ENCODE measurements around the gene TMEM255B.
"Not testable (repeated sequence)": the region's sequence is repeated elsewhere in the genome, so short reads cannot be mapped to it uniquely, and the experiment has no call there.

TMEM255B gene

DNA sequence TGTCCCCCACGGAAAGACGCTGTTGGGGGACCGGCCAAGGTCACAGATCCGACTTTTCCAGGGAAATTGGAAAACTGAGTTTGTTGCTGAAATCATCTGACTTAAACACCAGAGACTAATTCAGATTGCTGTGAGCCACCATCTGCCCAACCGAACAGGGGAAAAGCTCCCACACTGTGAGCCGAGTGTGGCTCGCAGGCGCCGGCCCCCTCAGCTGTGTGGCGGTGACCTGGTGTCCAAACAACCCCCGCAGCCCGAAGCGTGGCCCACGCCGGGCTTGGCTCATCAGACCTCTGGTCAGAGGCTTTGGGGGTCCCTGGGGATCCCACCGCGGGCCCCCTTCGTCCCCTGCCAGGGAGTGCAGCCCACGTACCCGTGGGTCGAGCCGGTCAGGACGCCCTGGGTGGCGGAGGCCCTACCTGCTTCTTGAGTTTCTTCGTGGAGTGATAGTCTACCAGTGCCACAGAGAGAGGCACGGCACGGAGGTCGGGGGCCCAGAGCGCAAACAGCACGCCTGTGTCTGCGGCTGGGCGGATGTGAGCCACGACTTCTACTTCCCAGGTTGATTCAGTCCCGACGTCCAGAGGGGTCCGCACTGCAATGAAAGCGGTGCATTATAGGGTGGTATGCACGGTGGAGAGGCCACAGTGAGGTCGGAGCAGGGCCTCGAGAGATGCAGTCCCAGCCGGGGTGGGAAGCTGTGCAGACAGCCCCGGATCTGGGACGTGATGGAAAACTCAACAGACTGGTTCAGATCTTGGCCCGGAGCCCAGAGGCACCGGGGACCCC lies 64.1 kb downstream of the TMEM255B start:
- H3K36me3 Mint-ChIP-seq (ENCODE audit: low read depth): peaks cover 8% of the 10 kb centered on the region
- no peaks in the 10 kb centered on the region for H3K9me3 Mint-ChIP-seq
- H3K4me1 Mint-ChIP-seq (ENCODE audit: low read depth): no peaks in the 10 kb centered on the region
- no peak overlapping the region for H3K4me3 Mint-ChIP-seq
- H3K27ac Mint-ChIP-seq: no peak overlapping the region
- H3K27me3 Mint-ChIP-seq: no peaks in the 10 kb centered on the region

DNA sequence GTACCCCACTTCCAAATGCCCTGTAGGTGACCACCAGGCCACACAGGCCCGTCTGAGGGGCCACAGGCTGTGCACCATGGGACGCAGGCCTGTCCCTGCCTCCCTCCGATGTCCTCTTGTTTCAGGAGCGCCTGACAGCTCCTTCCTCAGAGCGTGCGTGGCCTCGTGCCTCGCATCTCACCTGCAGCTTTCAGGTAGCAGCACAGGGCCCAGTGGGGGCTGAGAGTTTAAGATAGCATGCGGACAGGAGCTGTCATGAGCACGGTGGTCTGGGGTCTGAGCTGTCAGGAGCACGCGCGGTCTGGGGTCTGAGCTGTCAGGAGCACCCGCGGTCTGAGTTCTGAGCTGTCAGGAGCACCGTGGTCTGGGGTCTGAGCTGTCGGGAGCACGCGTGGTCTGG lies 64.7 kb downstream of the TMEM255B start:
- H3K9me3 Mint-ChIP-seq: no peaks in the 10 kb centered on the region
- H3K36me3 Mint-ChIP-seq (ENCODE audit: low read depth): peaks cover 8% of the 10 kb centered on the region
- H3K27ac Mint-ChIP-seq: no peak overlapping the region
- no peaks in the 10 kb centered on the region for H3K27me3 Mint-ChIP-seq
- no peak overlapping the region for H3K4me3 Mint-ChIP-seq
- no peaks in the 10 kb centered on the region for H3K4me1 Mint-ChIP-seq (ENCODE audit: low read depth)

DNA sequence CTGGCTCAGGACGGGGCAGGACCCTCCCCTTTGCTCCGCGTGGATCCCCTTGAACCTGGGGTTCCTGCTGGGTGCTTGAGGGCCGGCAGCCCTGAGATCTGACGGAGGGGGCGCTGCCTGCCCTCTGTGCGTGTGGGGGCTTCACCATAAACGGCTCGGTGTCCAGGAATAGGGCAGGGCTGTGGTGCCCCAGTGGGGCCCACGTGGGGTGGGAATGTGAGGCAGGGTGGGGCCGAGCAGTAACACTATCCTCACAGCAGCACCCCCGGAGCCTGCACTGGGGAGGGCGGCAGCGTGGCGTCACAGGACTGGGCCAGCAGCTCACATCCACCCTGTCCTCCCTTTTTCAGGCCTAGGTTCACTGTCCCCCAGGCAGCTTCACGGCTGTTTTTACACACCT lies 66.8 kb downstream of the TMEM255B start:
- no peaks in the 10 kb centered on the region for H3K27me3 Mint-ChIP-seq
- H3K4me3 Mint-ChIP-seq: no peak overlapping the region
- no peak overlapping the region for H3K27ac Mint-ChIP-seq
- H3K9me3 Mint-ChIP-seq: no peaks in the 10 kb centered on the region
- peaks cover 8% of the 10 kb centered on the region for H3K36me3 Mint-ChIP-seq (ENCODE audit: low read depth)
- H3K4me1 Mint-ChIP-seq (ENCODE audit: low read depth): no peaks in the 10 kb centered on the region

DNA sequence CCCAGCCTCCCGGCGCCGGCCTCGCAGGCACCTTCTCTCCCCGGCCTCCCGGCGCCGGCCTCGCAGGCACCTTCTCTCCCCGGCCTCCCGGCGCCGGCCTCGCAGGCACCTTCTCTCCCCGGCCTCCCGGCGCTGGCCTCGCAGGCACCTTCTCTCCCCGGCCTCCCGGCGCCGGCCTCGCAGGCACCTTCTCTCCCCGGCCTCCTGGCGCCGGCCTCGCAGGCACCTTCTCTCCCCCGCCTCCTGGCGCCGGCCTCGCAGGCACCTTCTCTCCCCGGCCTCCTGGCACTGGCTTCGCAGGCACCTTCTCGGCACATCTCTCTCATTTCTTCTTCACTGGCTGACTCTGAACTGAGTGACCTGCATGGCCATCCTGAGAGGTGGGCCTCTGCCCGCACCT lies 67.4 kb downstream of the TMEM255B start:
- not testable (repeated sequence) for H3K9me3 Mint-ChIP-seq; H3K27ac Mint-ChIP-seq; H3K4me1 Mint-ChIP-seq (ENCODE audit: low read depth); H3K4me3 Mint-ChIP-seq; H3K36me3 Mint-ChIP-seq (ENCODE audit: low read depth); H3K27me3 Mint-ChIP-seq

DNA sequence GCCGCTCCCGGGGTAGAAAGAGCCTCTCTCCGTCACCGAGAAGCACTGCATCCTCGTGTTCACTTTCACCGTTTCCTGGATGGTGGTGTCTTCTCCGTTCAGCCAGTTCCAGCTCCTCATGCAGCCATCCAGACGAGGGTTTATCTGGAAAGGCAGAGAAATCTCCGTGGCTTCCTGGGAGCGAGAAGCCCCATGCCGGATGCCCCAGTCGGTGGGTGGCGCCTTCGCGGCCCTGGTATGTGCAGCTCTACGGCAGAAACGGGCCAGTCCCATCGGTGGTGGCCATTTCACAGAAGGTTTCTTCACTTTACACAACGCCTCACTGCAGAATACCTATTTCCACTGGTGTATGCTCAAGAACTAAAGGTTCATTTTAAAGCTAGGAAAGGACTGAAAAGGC lies 68.0 kb downstream of the TMEM255B start:
- Mint-ChIP-seq H3K4me3 (no peak overlapping the region), H3K4me1 (ENCODE audit: low read depth) (no peaks in the 10 kb centered on the region), H3K27ac (no peak overlapping the region), H3K27me3 (no peaks in the 10 kb centered on the region), H3K9me3 (no peaks in the 10 kb centered on the region), H3K36me3 (ENCODE audit: low read depth) (peaks cover 8% of the 10 kb centered on the region)

DNA sequence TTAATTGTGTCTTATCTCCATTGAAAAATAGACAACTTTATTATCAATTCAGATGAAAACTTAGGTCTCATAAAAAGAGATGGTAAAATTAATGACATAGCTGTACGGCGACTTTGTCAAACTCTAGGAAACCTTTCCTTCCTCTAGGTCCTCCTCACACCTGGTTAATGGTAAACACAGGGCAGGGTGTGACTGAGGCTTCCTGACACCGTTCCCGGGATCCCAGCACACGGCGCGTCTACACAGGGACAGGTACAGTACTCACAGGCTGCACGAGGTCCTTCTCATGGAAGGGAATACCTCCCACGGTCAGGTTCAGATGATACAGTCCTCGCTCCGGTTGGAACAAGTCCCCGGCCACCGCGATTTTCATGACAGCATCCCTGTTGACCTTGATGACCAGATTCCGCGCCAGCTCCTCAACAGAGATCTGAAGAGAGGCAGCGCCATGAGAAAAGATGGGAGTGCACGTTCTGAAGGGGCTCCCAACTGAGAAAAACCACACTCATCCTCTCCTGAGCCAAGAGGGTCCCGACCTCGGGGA lies 69.3 kb downstream of the TMEM255B start:
- Mint-ChIP-seq H3K27ac (no peak overlapping the region), H3K4me3 (no peak overlapping the region), H3K27me3 (no peaks in the 10 kb centered on the region), H3K4me1 (ENCODE audit: low read depth) (no peaks in the 10 kb centered on the region), H3K9me3 (no peaks in the 10 kb centered on the region), H3K36me3 (ENCODE audit: low read depth) (peaks cover 8% of the 10 kb centered on the region)

DNA sequence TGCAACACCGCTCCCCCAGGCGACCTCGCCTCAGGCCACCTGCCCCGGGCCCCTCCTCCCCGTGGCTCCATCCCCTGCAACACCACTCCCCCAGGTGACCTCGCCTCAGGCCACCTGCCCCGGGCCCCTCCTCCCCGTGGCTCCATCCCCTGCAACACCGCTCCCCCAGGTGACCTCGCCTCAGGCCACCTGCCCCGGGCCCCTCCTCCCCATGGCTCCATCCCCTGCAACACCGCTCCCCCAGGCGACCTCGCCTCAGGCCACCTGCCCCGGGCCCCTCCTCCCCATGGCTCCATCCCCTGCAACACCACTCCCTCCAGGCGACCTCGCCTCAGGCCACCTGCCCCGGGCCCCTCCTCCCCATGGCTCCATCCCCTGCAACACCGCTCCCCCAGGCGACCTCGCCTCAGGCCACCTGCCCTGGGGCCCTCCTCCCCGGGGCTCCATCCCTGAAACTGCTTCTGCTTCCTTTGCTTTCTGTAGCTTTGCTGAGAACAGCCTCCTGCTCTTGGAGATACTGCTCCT lies 71.5 kb downstream of the TMEM255B start:
- not testable (repeated sequence) for H3K4me3 Mint-ChIP-seq; H3K9me3 Mint-ChIP-seq; H3K27ac Mint-ChIP-seq; H3K4me1 Mint-ChIP-seq (ENCODE audit: low read depth); H3K36me3 Mint-ChIP-seq (ENCODE audit: low read depth); H3K27me3 Mint-ChIP-seq

DNA sequence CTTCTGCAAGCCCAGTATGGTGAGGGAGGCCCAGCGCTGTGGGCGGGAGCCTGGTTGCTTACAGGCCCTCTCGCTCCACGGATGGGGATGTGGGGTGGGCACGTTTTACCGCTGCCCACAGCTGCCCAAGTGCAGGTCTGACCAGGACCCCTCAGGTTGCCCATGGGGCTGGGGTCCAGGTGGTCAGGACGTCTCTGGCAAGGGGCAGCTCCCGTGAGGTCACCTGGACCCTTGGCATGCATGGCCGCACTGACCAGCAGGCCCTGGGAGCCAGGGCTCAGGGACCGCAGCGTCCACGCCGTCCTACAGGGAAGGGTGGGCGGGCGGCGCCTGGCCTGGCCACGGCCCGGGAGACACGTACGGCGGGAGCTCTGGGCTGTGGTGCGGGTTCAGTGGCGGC lies 72.0 kb downstream of the TMEM255B start:
- Mint-ChIP-seq H3K36me3 (ENCODE audit: low read depth) (peaks cover 8% of the 10 kb centered on the region), H3K4me1 (ENCODE audit: low read depth) (no peaks in the 10 kb centered on the region), H3K27me3 (no peaks in the 10 kb centered on the region)

DNA sequence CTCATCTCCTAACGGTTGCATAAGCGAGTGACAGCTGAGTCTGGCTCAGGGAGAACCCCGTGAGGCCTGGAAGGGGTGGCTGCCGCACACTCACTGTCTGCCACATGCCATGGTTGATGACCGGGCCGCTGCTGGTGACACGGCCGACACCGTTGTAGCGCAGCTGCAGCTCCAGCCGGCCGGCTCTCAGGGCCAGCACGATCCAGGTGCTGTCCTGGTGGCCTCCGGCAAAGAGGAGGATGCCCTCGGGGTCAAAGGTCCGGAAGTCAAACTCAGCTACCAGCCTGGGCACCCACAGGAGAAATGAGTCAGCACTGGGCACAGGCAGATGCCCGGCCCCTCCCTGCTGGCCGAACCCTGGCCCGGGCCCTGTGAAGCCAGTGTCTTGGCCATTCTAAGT lies 73.2 kb downstream of the TMEM255B start:
- Mint-ChIP-seq H3K27me3 (no peaks in the 10 kb centered on the region), H3K36me3 (ENCODE audit: low read depth) (peaks cover 6% of the 10 kb centered on the region), H3K9me3 (no peaks in the 10 kb centered on the region), H3K27ac (no peak overlapping the region), H3K4me1 (ENCODE audit: low read depth) (no peaks in the 10 kb centered on the region), H3K4me3 (no peak overlapping the region)

More for the DNA sequence above, 72.0 kb downstream of the TMEM255B start:
- Mint-ChIP-seq H3K4me3 (no peak overlapping the region), H3K9me3 (no peaks in the 10 kb centered on the region), H3K27ac (no peak overlapping the region)

DNA sequence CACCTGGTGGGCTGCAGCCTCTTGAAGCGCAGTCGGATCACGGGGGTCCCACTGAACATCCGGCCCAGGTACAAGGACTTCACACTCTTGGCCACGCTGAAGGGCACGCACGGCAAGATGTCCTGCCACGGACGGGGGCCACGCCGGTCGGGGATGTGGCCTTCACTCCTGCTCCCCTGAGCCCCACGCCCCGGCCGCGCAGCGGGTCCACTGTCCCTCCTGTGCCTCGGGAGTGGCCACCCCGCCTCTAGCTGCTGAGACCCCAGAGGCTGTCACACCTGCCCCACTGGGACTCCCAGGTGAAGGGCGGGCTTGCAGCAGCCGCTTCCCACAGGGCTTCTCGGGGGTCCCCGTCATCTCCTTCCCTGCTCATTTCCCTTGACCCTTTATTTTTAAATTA lies 73.6 kb downstream of the TMEM255B start:
- Mint-ChIP-seq H3K4me3 (no peak overlapping the region), H3K27me3 (no peaks in the 10 kb centered on the region), H3K9me3 (no peaks in the 10 kb centered on the region), H3K4me1 (ENCODE audit: low read depth) (no peaks in the 10 kb centered on the region), H3K36me3 (ENCODE audit: low read depth) (peaks cover 2% of the 10 kb centered on the region), H3K27ac (no peak overlapping the region)

DNA sequence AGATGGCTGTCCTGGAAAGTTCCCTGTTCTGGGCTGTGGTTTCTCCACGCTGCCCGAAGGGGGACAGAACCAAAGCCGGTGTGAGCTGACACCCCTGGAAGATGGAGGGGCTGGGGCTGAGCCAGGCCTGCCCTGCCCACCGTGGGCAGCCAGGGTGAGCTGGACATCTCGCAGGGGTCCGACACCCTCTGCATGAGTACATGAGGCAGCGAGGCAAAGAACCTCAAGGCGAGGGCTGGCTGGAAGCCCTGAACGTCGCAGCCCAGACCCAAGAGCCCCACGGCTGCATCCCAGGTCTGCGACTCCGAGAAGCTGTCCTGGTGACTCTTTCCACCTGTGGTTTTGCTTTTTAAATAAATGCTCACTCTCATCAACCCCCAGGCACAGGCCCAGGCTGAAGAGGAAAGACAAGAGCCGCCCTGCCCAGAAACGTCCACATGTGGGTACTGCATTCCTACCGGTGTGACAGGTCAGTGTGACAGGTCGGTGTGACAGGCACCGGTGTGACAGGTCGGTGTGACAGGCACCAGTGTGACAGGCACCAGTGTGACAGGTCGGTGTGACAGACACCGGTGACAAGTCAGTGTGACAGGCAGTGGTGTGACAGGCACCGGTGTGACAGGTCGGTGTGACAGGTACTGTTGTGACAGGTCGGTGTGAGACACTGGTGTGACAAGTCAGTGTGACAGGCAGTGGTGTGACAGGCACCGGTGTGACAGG lies 74.2 kb downstream of the TMEM255B start:
- H3K4me1 Mint-ChIP-seq (ENCODE audit: low read depth): no peaks in the 10 kb centered on the region
- no peak overlapping the region for H3K4me3 Mint-ChIP-seq
- no peaks in the 10 kb centered on the region for H3K36me3 Mint-ChIP-seq (ENCODE audit: low read depth)
- no peak overlapping the region for H3K27ac Mint-ChIP-seq
- no peaks in the 10 kb centered on the region for H3K27me3 Mint-ChIP-seq
- H3K9me3 Mint-ChIP-seq: no peaks in the 10 kb centered on the region

DNA sequence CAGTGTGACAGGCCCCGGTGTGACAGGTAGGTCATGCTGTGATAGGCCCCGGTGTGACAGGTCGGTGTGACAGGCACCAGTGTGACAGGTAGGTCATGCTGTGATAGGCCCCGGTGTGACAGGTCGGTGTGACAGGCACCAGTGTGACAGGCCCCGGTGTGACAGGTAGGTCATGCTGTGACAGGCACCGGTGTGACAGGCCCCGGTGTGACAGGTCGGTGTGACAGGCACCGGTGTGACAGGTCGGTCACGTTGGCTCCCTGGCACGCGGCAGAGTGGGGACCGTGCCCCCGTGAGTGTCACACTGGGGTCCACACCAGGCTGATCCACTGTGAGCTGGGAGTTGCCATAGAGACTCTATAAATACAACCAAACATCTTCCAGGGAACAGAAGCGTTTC lies 75.0 kb downstream of the TMEM255B start:
- H3K36me3 Mint-ChIP-seq (ENCODE audit: low read depth); H3K27ac Mint-ChIP-seq; H3K4me3 Mint-ChIP-seq; H3K9me3 Mint-ChIP-seq; H3K27me3 Mint-ChIP-seq; H3K4me1 Mint-ChIP-seq (ENCODE audit: low read depth): not testable (repeated sequence)

DNA sequence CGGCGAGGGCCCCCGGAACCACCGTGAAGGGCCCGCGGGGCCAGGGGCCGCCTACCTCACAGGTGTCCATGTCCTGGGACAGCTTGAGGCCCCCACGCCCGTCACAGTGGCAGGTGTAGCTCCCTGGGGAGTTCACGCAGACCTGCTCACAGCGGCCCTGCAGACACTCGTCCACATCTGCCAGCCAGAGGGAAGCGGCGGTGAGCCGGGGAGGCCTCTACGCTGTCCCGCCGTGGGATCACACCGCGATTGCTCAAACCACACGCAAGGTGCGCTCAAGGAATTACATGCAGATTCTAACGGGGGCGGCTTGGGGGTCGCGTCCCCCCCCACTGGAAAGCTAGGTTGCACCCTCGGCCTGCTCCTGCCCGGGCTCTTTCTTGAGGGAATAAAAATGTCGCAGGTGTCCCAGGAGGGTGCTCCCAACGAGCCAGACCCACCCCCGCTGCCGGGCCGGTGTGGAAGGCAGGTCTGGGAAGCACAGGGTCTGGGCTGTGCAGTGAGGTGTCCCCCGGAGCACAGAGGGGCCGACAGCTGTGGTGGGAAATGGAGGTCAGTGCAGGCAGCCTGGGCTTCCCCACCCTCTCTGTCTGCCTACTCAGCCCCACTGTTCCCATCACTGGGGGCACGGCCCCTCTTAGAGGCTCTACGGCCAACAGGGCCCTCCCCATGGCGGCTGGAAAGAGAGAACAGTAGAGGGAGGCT lies 75.6 kb downstream of the TMEM255B start:
- H3K4me3 Mint-ChIP-seq: no peak overlapping the region
- H3K27ac Mint-ChIP-seq: no peak overlapping the region
- H3K27me3 Mint-ChIP-seq: no peaks in the 10 kb centered on the region
- H3K4me1 Mint-ChIP-seq (ENCODE audit: low read depth): no peaks in the 10 kb centered on the region
- H3K9me3 Mint-ChIP-seq: no peaks in the 10 kb centered on the region
- no peaks in the 10 kb centered on the region for H3K36me3 Mint-ChIP-seq (ENCODE audit: low read depth)

DNA sequence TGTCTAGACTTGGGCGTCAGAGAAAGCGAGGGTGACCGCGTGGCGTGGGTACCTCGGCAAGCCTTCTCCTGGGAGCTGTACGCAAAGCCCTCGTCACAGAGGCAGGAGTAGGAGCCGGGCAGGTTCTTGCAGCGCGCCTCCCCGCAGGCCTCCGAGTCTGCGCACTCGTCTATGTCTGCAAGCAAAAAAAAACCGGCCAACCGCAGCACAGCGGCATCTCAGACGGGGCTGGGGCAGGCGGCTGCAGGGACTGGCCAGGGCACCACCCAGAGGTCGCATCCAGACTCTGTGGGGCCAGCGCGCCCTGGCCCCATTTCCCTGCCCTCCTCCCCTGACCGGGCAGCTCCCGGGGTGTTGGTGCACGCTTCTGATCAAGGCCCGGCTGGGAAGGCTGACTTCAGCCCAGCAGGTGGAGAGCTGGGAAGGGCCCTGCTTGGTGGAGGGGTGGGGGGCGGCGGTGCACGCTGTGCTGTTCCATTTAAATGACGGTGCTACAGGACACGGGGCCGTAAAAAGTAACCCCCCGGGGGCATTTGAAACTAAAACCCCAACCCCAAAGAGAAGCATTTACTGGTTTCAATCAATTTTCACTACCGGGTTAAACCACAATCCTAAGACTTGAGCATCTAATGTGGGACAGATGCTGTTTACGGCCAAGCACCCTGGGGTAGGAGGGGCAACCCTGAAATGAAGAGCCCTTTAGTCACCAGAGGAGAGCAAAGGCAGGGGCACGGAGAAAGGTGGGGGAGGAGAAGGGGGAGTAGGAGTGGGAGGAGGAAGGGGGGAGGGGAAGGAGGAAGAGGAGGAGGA lies 76.6 kb downstream of the TMEM255B start:
- H3K27me3 Mint-ChIP-seq: no peaks in the 10 kb centered on the region
- H3K4me3 Mint-ChIP-seq: no peak overlapping the region
- no peaks in the 10 kb centered on the region for H3K4me1 Mint-ChIP-seq (ENCODE audit: low read depth)
- H3K9me3 Mint-ChIP-seq: no peaks in the 10 kb centered on the region
- H3K36me3 Mint-ChIP-seq (ENCODE audit: low read depth): no peaks in the 10 kb centered on the region
- H3K27ac Mint-ChIP-seq: no peak overlapping the region

Measured in stimulated activated naive CD8-positive, alpha-beta T cell treated with anti-CD3 and anti-CD28 coated beads, Interleukin-15, Interleukin-2, amounts not matched to agents 100 ng/mL and 50 ng/mL, for 24 hours (primary cell).